ENCODE results near the gene SPG21.
"Not testable (repeated sequence)": the region's sequence is repeated elsewhere in the genome, so short reads cannot be mapped to it uniquely, and the experiment has no call there.

Gene SPG21

GRCh38 chr15:64989416-64990167 lies at the start of gene SPG21:
SPG21 (minus strand) TSS chr15:64989914; CDS start chr15:64983569, 6,345 bp downstream.
- peak; percentile 96 for DNase-seq

- no peak for DNase-seq
Measured at GRCh38 chr15:65038836-65039235, 49.1 kb upstream of the SPG21 start.

GRCh38 chr15:65038428-65038827 lies 48.7 kb upstream of the SPG21 start:
- DNase-seq, result no peak

GRCh38 chr15:65037309-65037708 lies 47.6 kb upstream of the SPG21 start:
- DNase-seq, result no peak

GRCh38 chr15:65034719-65035118 lies 45.0 kb upstream of the SPG21 start:
- DNase-seq, result no peak

GRCh38 chr15:65033659-65034269 lies 44.0 kb upstream of the SPG21 start:
- peak; percentile 83 for DNase-seq

- DNase-seq, result peak; percentile 88
Measured at GRCh38 chr15:65032801-65033537, 43.3 kb upstream of the SPG21 start.

- no peak for DNase-seq
Measured at GRCh38 chr15:65029736-65030208, 40.1 kb upstream of the SPG21 start.

GRCh38 chr15:65028921-65029735 lies 39.4 kb upstream of the SPG21 start, which contains the start of gene MTFMT:
MTFMT (minus strand) TSS chr15:65029639; CDS start chr15:65029613, 26 bp downstream.
- peak; percentile 96 for DNase-seq

- DNase-seq, result peak; percentile 52
Measured at GRCh38 chr15:65028338-65028737, 38.6 kb upstream of the SPG21 start.

- no peak for DNase-seq
Measured at GRCh38 chr15:65027593-65027992, 37.9 kb upstream of the SPG21 start.

- DNase-seq, result no peak
Measured at GRCh38 chr15:65026756-65027155, 37.0 kb upstream of the SPG21 start.

- DNase-seq, result no peak
Measured at GRCh38 chr15:65021488-65021887, 31.8 kb upstream of the SPG21 start.

- DNase-seq, result peak; percentile 20
Measured at GRCh38 chr15:65020419-65020818, 30.7 kb upstream of the SPG21 start.

GRCh38 chr15:65011198-65011597 lies 21.5 kb upstream of the SPG21 start:
- not testable (repeated sequence) for DNase-seq

GRCh38 chr15:65008983-65009382 lies 19.3 kb upstream of the SPG21 start:
- peak; percentile 72 for DNase-seq

GRCh38 chr15:65006876-65007275 lies 17.2 kb upstream of the SPG21 start:
- no peak for DNase-seq

GRCh38 chr15:65004993-65005392 lies 15.3 kb upstream of the SPG21 start:
- no peak for DNase-seq

- DNase-seq, result no peak
Measured at GRCh38 chr15:64997745-64998375, 8.1 kb upstream of the SPG21 start.

GRCh38 chr15:64997066-64997465 lies 7.4 kb upstream of the SPG21 start:
- no peak for DNase-seq

GRCh38 chr15:64993290-64993689 lies 3.6 kb upstream of the SPG21 start:
- DNase-seq, result no peak

GRCh38 chr15:64991536-64992135 lies 1.9 kb upstream of the SPG21 start:
- no peak for DNase-seq
